Amniotic epithelial cell (primary cell): ENCODE measurements around the gene PTPRN2.
"Not testable (repeated sequence)": the region's sequence is repeated elsewhere in the genome, so short reads cannot be mapped to it uniquely, and the experiment has no call there.

Experiments
- DNase-seq: peaks from one replicate; pipeline ENCODE4 v3.0.0-alpha.2; 2010; ENCODE audit warnings: low read depth

PTPRN2 gene

DNA sequence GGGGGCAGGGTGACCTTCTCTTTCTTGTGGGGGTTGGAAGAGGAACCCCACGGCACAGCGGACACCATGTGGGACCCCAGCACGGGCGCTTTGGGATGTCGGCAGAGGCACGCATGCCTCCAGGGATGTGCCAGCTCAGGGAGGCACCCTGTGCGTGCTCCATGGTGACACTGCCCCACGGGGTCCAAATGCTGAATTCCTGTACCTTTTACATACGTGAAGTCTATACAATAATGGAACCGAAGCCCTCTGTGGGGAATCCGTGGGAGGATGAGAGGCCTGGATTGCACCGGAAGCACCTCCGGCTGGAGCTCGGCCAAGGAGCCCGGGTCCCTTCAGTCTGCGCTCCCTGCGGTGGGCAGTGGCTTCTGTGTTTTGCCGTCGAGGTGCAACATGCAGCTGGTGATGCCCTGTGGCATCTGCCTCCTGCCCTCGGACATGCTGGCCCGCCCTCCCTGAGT lies 726.6 kb downstream of the PTPRN2 start:
- DNase-seq, result no peak

- no peak for DNase-seq
Observed at GRCh38 chr7:157860406-157860805, 727.2 kb downstream of the PTPRN2 start.

DNA sequence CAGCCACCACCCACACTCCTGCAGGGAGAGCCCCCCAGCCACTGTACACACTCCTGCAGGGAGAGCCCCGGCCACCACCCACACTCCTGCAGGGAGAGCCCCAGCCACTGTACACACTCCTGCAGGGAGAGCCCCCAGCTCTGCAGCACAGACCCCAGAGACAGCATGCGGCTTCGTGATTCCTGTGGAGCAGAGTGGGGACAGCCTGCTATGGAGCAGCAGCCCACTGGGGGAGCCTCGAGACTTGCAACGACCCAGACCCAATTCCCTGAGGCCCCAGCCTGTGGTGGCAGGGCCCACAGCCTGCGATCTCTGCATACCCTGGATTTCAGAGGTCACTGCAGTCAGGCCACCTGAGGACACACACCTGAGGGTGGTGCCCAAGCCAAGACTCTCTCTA lies 727.7 kb downstream of the PTPRN2 start:
- DNase-seq, result no peak

- DNase-seq, result no peak
Observed at GRCh38 chr7:157857578-157858075, 730.0 kb downstream of the PTPRN2 start.

- no peak for DNase-seq
Observed at GRCh38 chr7:157856873-157857577, 730.6 kb downstream of the PTPRN2 start.

- DNase-seq, result no peak
Observed at GRCh38 chr7:157855452-157856213, 732.0 kb downstream of the PTPRN2 start.

DNA sequence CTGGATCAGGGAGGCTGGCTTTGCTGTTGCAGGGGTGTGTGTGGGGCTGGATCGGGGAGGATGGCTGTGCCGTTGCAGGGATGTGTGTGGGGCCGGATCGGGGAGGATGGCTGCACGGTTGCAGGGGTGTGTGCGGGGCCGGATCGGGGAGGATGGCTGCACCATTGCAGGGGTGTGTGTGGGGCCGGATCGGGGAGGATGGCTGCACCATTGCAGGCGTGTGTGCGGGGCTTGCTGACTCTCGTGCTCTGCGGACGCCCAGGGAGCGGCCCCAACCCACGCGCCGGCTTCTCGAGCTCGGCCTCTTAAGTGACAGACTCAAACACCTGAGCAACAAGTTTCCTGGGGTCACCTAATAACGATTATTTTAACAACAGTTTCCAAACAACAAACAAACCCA lies 732.6 kb downstream of the PTPRN2 start:
- no peak for DNase-seq

DNA sequence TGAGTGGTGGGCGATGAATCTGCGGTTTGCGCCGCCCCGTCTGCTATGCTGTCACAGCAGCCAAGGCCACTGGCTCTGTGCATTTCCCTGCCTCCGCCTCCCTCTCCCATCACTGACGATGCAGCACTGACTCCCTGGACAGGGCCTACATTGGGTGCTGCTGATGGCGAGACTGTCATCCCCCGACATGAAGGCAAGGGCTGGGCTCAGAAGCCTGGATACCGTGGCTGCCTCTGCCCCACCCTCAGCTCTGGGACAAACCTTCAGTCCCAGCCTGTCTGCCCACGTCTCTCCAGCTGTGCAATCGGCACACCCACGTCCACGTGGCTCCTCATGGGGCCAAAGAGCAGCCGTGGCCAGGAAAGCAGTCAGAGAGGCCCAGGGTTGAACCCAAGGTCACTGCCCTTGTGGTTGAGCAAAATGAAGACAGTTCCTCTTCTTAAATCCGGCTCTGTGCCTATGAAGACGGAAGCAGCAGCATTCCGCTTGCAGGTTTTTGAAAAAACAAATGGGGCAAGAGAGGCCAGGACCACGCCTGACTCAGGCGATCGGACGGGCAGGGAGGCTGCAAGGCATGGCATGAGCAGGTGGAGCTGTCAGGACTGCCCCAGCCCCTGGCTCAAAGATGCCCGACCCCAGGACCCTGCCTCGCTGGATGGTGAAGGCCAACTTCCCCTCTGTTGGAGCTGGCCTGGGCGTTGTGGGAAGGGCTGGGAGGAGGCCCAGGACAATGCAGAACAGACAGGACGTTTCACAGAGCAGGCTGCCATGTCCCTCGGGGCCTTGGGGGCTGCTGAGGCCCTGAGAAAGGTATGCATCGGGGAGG lies 733.3 kb downstream of the PTPRN2 start:
- DNase-seq, result no peak

- DNase-seq, result no peak
Observed at GRCh38 chr7:157853789-157854065, 733.9 kb downstream of the PTPRN2 start.

- no peak for DNase-seq
Observed at GRCh38 chr7:157853076-157853788, 734.4 kb downstream of the PTPRN2 start.

- DNase-seq, result no peak
Observed at GRCh38 chr7:157851501-157852067, 736.0 kb downstream of the PTPRN2 start.

- no peak for DNase-seq
Observed at GRCh38 chr7:157850481-157851444, 736.9 kb downstream of the PTPRN2 start.

DNA sequence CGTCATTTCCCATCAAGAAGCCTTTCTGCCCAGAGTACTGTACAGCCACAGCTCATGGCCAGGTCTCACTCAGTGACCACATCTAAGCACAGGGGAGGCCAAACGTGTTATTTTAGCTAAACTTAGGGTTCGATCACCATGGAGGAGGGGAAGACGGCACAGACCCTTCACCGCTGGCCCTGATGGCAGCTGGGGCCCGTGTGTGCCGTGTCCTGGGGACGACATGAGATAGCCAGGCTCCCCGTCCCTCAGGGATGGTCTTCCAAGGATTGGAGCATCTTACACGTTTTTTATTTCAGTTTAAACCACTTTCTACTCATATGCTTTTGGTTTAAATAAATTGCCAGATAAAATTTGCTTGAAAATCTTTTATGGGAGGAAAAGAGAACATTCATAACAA lies 737.9 kb downstream of the PTPRN2 start:
- DNase-seq, result no peak

- no peak for DNase-seq
Observed at GRCh38 chr7:157849341-157849596, 738.4 kb downstream of the PTPRN2 start.

- no peak for DNase-seq
Observed at GRCh38 chr7:157848508-157849340, 738.9 kb downstream of the PTPRN2 start.

DNA sequence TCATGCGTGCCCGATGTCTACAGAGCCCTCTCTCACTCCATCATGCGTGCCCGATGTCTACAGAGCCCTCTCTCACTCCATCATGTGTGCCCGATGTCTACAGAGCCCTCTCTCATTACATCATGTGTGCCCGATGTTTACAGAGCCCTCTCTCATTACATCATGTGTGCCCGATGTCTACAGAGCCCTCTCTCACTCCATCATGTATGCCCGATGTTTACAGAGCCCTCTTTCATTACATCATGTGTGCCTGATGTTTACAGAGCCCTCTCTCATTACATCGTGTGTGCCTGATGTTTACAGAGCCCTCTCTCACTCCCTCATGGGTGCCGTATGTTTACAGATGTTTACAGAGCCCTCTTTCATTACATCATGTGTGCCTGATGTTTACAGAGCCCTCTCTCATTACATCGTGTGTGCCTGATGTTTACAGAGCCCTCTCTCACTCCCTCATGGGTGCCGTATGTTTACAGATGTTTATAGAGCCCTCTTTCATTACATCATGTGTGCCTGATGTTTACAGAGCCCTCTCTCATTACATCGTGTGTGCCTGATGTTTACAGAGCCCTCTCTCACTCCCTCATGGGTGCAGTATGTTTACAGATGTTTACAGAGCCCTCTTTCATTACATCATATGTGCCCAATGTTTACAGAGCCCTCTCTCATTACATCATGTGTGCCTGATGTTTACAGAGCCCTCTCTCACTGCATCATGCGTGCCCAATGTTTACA lies 739.7 kb downstream of the PTPRN2 start:
- DNase-seq, result not testable (repeated sequence)

GRCh38 chr7:157846746-157847145 lies 740.9 kb downstream of the PTPRN2 start:
- not testable (repeated sequence) for DNase-seq

DNA sequence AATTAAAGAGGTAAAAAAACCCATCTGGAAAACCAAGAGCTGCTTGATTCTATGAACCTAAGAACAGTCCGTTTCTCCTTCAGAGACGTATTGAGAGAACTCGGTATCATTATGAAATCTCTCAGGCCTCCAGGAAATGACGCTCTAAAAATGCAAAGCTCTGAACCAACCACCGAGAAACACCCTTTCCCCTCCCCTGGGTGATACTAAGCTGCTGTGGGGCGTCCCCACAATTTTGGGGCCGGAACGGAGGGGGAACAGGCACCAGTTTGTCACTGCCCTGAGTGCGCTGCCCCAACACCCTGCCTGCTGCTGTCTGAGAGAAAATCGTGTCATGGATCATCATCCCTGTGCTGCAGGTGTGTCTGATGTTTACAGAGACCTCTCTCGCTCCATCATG lies 741.4 kb downstream of the PTPRN2 start:
- no peak for DNase-seq

GRCh38 chr7:157845203-157845835 lies 742.3 kb downstream of the PTPRN2 start:
- no peak for DNase-seq
